Measurements from ENCODE around the gene CDH22. TPM values are rescaled to one million over a fixed set of nuclear protein-coding genes. Genes with fewer than 3 reads are reported as not detected.

The CDH22 gene
- total and polyA plus RNA-seq, 2 experiments from 2014 or later = 0.08 to 0.10 TPM

- H3K4me3 Mint-ChIP-seq = no peak overlapping the region
- H3K9me3 Mint-ChIP-seq = no peaks in the 10 kb centered on the region
- TF ChIP-seq CREB1 (CRISPR knock-in tag; IDR thresholded peaks at IDR 0.05; ENCODE audit: low read depth) (no peak), ZNF331 (CRISPR knock-in tag; IDR thresholded peaks at IDR 0.05; ENCODE audit: low read depth) (no peak), NANOG (IDR thresholded peaks at IDR 0.05; ENCODE audit: borderline replicate concordance) (no peak), REST (IDR thresholded peaks at IDR 0.05; ENCODE audit: unreplicated experiment) (no peak), EZH2phosphoT487 (IDR thresholded peaks at IDR 0.05; ENCODE audit: unreplicated experiment) (no peak), STAT1 (IDR thresholded peaks at IDR 0.05; ENCODE audit: unreplicated experiment) (no peak), ZNF462 (CRISPR knock-in tag; IDR thresholded peaks at IDR 0.05) (no peak), EZH2 (IDR thresholded peaks at IDR 0.05; ENCODE audit: low read depth, unreplicated experiment) (no peak), ZNF114 (CRISPR knock-in tag; IDR thresholded peaks at IDR 0.05) (no peak), ETS1 (IDR thresholded peaks at IDR 0.05) (no peak), CTCF (conservative IDR thresholded peaks at IDR 0.05; ENCODE audit: low read depth in 2 of 2) (no peak), JUNB (IDR thresholded peaks at IDR 0.05; ENCODE audit: unreplicated experiment) (no peak)
These were observed 146.4 kb downstream of the CDH22 start for GRCh38 chr20:46161921-46162320.

More at GRCh38 chr20:46161921-46162320, 146.4 kb downstream of the CDH22 start:
- H3K27me3 Mint-ChIP-seq (ENCODE audit: insufficient read depth, low read depth, poor library complexity) = peaks cover 2% of the 10 kb centered on the region
- H3K36me3 Mint-ChIP-seq (ENCODE audit: low read depth) = no peaks in the 10 kb centered on the region
- ATAC-seq (no peak), DNase-seq (ENCODE audit: low spot score) (no peak)
- Histone ChIP-seq H3K9me2 (ENCODE audit: insufficient read depth) (no peaks in the 10 kb centered on the region), H3K36me3 (ENCODE audit: insufficient read depth) (no peaks in the 10 kb centered on the region), H3K4me1 (ENCODE audit: insufficient read depth) (no peaks in the 10 kb centered on the region), H4K20me1 (replicated peaks; ENCODE audit: insufficient read depth) (no peaks in the 10 kb centered on the region), H3K4me3 (no peak overlapping the region), H3K27ac (ENCODE audit: low read depth) (no peak overlapping the region), H3K4me2 (no peak overlapping the region), H3F3A (replicated peaks; ENCODE audit: low read depth) (no peaks in the 10 kb centered on the region), H2AFZ (no peak overlapping the region), H3K79me2 (replicated peaks; ENCODE audit: insufficient read depth) (no peaks in the 10 kb centered on the region), H3K27me3 (ENCODE audit: insufficient read depth) (no peaks in the 10 kb centered on the region)
- H3K4me1 Mint-ChIP-seq = no peaks in the 10 kb centered on the region
- no peak overlapping the region for H3K27ac Mint-ChIP-seq

Measured in GM23338 (cell line).